Stimulated activated CD4-positive, alpha-beta T cell treated with anti-CD3 and anti-CD28 coated beads, TNF-alpha, amount 100 ng/mL, for 24 hours (primary cell): Measurements from ENCODE around the gene GRIK3.

ENCODE experiments used
- DNase-seq, 3 experiments: peaks; one replicate each; pipeline ENCODE4 v3.0.0-alpha.2; 2020; ENCODE audit warnings: low read depth in 3 of 3

The GRIK3 gene

DNA sequence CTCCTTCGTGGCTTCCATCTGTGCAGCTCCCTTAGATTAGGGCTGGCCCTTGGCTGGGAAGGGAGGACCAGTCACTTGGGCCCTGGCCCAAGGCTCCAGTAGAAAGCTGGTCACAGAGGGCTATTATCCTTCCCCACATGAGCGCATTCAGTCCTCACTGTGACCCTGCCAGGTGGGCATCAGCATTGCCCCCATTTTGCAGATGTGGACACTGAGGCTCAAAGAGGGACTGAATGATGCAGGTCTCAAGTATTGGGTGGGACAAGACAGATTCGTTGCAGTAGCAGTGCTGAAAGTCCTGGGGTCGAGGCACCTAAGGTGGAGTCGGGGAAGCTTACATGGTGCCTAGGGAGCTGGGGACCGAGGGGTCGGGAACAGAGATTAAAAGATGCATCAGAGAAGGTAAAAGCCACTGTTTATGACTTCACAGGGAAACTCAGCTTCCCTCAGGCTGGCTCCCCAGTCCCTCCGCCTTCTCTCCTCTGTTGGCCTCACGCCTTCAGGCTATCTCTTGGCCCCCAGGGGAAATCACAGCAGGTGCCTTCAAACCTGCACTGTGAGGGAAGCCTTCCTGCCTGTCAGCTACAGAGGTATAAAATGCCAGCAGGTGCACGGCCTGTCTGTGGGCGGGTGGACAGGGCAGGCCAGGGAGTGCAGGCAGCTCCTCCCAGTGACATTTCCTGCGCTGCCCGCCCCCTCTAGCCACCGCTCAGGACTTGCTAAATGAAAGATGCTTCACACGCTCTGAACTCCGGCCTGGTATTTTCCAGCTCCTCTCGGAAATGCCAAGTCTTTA is 178.4 kb downstream of the GRIK3 start:
- DNase-seq: no peak

DNA sequence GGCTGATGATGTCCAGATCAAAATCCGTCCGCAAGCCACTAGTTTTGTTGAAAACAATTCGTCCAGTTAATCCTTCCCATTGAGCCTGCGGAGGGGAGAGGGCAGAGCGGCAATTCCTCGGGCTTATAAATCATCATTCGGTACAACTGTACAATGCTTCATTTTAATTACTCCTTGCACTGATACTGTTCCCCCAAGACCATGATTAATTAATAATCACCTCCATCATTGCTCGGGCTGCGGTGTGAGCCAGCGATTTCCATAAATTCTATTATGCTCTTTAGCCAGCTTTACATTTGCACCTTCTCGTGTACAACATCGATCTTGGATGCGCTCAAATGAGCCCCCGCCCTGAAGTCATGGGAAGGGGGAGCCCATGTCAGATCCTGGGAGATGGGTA is 180.7 kb downstream of the GRIK3 start:
- DNase-seq: no peak

DNA sequence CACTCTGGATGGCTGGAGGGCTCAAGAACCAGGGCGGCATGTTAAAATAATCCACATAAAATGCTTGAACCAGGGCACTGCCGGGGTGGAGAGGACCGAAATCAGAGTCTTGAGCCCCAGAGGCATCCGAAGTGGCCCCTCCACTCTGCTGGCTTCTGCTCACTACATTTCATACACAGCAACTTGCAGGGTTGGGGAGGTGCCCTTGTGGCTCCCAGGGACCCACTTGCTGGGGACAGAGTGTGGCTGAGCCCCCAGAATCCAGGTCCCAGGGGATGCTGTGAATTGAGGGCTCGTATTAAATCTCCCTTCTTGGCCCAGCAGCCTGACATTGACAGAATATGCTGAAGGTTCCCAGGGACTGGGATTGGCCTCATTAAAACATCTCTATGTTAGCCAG is 181.7 kb downstream of the GRIK3 start:
- DNase-seq: no peak

DNA sequence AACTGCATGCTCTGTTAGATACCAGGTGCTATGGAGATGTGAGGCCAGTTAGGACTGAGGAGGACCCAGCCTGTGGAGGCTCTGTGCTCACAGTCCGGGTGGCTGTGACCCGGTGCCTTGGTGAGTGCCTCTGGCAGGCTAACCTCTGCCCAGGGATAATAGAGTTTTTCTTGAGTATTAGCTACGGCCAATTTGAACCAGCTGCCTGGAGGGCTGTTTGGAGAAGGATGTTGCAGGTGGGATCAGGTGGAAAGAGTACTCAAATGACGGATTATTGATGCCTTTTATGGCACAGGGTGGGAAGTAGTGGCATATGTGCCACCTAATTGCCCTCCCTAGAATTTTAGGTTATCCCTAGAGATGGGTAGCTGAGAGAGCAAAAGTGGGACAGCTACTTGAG is 182.7 kb downstream of the GRIK3 start:
- DNase-seq: no peak

DNA sequence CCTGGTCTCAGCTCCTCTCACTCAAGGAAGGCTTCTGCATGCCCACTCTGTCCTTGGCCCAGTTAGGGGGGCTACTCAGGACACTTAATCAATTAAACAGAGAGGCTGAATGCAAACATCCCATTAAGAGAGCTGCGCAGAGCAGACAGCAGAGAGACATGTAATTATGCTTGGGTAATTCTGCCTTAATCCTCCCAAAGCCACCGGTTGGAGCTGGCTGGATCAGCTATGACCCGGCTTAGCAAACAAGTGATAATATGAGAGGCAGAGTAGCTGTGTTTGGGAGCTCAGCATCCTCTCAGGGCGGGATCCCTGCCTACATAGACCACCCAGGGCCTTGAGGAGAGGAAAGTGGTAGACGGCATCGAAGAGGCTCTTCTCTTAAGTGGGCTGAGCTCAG is 183.2 kb downstream of the GRIK3 start:
- no peak for DNase-seq

DNA sequence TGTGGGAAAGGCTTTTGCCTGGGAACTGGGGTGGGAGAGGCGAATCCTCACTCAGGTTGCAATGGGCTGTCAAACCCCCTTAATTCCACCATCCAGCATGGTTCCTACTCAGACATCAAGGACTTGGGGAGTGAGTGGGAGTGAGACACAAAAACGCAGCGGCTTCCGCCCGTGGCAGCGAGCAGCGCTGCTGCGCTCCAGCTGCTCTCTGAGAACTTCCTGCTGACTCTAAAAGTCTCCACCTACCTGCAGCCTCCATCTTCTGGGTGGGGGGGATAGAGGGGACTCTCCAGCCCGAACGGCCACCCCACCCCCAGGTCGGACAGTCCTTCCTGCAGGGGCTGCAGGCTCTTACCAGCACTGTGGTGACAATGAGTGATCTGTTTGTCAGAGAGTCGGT is 184.4 kb downstream of the GRIK3 start:
- no peak for DNase-seq

DNA sequence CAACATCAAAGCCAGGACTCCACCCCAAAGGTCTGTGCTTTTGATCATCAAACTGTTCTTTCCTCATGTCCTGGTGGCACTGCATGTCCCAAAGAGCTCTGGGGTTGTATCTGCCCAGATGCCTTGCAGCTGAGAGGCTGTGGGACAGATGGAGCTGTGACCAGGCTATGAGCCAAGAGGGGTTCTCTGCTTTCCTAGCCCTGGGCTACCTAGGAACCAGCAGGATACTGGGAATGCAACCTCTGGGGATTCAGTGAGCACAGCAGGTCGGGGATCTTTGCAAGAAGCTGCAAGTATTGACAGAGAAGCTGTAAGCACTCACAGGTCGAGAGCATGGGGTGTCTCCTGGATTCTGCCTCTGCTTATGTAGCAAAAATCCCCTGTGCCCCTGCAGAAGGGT is 186.6 kb downstream of the GRIK3 start:
- no peak for DNase-seq

DNA sequence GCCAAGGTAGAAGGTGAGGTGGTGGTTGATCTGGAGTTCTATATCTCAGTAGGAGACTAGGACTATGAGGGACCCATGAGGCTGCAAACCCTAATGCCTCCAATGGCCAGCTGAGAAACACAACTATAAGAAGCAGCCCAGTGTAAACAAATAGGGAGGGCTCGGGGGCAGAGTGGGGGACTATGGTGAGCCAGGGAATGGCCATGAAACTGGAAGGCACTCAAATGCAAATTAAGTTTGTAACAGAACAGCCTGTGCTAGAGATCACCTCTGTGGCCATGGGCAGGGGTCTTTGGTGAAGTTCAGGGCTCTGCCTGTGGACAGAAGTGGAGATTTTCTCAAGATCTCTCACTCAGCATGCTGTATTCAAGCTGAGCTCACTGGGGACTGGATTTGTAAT is 187.1 kb downstream of the GRIK3 start:
- no peak for DNase-seq

DNA sequence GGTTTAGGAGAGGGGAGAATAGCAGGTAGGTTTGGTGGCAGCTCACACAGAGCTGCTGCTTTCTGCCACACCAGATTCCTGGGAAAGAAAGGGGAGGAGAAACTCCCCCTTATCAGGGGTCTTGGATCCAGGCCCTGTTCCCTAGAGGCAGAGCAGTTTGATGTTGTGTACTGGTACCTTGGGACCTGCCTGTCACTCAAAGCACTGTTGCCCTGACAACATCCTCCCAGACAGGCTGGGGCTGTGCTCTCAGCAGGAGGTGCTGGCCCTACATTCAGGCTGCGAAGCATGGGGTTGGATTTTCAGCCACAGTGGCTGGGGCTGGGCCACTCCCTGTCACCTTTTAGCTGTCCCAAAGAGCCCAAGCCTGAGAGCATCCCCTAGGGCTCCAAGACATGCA is 188.0 kb downstream of the GRIK3 start:
- no peak for DNase-seq

DNA sequence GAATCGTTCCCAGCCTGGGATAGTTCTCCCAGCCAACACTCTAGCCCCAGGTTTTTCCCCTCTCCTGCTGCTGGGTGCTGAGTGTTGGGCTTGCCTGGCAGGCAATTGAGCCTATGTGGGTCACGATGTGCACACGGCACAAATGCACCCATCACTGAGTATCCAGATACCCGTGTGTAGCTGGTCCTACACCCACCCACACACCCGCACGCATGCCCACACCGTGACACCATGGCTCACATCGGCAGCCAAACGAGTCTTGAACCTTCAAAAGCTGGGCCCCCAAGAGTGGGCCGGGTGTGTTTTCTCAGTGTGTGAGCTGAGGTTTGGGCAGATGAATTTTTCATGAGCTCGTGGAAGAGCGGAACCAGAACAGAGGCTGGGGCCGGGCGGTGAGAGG is 188.5 kb downstream of the GRIK3 start:
- DNase-seq: no peak

DNA sequence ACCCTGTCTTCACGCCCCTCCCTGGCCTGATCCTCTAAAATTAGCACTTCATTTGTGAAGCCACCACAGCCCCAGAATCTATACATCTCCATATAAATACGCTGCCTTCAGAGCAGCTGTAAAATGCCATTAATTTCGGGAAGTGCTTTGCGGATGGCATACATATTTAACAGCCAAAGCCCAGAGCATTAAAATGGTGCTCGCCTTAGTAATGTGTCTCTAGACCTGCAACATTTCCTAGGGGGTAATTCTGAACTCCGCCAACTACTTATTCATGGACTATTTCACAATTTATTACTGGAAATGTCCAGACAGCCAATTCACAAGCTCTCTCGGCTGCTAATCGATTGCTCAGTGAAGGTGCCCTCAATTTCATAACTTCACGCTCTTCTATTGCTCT is 189.4 kb downstream of the GRIK3 start:
- DNase-seq: no peak

DNA sequence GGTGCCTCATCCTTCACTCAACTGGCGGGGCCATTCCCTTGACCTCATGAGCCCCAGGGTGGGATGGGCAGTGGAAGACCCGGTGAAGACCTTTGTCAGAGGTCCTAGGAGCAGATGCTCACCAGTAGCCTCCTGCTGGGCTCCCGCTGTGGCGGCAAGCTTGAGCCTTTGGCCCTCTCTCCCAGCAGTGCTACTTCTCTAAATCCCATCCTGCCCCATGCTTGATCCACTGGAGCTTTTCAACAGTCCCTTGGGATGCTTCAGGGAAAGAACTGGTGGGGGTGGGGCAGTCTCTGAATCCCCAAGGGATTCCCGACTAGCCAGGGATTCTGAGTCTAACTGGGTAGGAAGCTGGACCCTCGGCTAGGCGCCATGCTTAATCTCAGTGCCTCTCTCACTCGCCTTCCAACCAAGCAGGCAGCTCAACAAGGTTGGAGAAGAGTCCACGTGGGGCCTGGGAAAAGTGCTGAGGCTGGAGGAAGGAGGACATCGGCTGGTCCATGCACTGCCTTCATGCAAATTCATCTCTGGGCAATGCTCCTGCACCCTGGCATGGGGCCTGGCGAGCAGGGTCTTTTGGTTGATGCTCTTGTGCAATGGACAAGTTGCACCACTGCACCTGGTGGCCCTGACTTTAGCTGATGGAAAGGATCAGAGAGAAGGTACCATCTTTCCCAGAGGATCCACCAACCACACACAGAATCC is 190.3 kb downstream of the GRIK3 start:
- no peak for DNase-seq

DNA sequence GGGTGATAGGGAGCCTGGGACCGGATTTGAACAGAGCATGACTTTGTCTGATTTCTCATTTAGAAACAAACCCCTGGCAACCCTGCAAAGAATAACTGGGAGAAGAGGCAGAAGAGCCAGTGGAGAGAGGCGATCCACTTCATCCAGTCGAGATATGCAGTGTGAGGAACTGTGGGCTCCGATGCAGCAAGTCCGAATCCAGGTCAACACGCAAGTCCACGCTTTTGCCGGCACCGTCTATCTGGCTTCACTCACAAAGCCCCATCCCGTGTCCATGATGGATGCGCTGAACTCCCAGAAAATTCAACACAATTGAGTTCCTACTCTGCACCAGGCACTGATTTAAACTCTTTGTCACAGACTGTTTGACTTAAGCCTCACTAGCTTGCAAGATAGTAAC is 191.3 kb downstream of the GRIK3 start:
- DNase-seq: no peak

DNA sequence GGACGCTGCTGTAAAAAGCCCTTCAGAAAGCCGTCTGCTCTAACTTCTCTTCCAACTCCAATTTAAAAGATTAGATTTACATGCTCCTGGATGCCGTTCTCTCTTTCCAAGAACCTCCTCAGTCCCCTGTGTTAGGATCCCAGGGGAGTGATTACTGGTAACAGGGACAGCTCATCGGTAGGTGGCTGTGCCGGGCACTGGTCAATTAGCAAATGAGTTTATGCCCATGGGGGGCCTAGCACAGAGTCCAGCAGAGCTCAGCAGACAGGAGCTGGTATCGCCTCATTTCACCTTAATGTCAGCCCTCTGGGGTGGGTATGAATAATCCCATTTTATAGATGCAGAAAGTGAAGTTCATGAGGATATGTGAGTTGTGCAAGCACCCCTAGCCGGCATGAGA is 191.9 kb downstream of the GRIK3 start:
- DNase-seq: no peak

DNA sequence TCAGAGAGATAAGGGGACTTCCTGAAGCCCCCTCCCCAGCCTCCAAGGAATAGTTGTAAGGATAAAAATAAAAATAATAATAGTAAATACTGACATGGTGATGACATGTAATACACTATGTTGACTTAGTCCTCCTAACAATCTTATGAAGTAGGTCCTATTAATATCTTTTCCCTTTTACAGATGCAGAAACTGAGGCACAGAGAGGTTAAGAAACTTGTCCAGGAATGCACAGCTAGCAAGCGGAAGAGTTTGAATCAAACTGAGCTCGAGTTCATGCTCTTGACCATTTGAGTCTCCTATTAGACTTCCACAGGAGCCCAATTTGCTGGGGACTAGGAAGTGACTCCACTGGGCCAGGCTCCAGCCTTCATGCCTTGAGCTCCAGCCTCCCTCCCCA is 194.8 kb downstream of the GRIK3 start:
- DNase-seq: no peak

DNA sequence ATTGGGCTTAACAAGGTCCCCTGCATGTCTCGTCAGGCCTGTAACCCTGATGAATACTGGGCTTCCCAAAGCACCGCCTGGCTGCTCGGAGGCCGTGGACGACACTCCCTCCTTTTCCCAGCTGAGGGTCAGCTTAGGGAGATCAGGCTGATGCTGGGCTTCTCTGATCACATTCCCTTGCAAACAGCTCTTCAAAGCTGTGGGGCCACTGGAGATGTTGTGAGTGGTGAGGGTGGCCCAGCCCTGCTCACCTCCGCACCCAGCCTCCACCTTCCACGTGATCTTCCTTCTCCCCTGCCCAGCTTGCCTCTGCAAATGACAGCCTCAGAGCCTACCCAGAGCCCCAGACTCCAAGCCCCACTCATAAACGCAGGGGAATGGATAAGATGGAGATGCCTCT is 195.4 kb downstream of the GRIK3 start:
- DNase-seq: no peak

DNA sequence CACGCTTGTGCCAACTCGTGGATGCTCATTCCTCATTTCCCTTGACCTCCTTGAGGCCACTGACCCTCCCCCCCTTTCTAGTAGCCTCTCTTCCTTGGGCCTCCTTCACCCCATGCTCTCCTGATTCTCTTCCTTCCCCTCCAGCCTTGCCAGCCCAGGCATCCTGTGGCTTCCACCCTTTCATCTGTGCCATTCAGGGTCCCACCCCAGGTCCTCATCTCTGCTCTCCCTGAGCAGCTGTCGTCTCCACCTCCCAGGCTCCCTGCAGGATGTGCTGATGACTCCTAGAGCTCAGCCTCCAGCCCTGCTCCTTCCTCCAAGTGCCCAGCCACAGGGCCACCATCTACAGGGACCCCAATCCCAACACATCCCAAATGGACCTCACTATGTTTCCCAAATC is 197.4 kb downstream of the GRIK3 start:
- no peak for DNase-seq

DNA sequence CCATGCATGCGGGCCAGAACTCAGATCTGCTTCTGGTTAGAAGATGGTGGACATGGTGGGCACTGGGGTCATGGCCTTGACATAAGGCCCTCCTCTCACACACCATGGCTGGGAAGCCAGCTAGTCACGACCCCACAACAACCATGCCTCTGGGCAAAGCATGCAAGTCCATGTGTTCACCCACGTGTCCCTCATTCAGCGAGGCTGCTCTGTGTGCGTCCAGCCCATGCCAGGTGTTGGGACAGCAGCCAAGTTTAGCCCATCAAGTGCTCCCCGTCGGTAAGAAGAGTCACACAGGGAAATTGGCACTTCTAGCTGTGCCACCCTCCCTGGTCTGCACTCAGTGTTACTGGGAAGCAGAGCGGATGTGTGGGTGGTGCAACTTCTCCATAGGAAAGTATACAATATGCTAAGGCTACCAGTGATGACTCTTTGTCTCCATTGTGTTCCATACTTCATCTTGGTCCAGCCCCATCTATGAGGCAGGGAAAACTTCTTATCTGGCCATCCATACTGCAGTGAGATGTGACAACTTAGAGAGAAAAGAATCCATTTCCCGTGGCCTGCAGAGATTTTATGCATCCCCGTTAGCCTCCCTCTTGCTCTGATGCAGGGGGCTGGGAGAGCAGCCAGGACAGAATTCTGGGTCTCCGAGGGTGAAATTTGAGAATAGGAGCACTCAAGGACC is 198.0 kb downstream of the GRIK3 start:
- DNase-seq: no peak

DNA sequence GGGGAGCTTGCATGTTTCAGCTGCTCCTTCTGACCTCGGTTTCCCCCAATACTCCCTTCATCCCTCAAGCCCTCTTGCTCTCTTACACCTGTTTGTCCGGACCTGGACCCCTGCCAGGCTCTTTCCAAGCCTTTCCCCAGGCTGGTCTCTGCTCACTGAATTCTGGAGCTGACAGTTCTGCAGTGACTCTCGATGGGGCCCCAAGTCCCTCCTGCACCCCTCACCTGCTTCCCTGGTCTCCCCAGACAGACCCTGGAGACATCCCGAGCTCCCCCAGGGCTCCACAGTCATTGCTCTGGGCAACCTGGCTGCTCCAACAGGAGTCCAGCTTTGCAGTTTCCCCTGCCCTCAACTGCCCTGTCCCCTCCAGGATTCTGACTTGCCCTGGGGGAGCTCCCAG is 198.6 kb downstream of the GRIK3 start:
- DNase-seq: no peak

DNA sequence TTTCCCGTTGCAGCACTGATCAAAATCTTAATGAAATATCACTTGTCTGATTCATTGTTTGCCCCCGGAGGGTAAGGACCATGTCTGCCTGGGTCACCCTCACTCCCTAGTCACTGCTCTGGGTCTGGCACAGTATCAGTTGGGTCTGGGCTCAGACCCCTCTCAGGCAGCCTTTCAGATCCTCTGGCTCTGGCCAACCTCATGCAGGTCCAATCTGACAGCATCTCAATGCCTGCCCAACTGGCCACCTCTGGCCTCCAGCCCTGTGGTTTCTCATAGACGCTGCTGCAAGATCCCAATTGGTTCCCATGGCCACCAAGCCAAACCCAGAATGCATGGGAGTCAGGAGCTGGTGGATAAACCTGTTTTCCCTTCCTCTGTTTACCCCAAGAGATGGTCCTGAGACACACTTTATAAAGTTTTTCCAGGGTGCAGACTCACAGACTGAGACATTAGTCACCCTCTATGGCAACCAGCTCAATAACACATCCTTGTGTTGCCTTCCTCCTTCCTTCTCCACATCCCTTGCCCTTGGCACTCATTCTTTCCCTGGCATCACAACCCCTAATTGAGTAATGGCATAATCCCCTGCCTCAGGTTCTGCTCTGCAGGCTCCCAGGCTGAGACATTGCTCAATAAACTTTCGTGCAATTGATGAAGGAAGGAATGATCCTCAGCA is 199.2 kb downstream of the GRIK3 start:
- no peak for DNase-seq

DNA sequence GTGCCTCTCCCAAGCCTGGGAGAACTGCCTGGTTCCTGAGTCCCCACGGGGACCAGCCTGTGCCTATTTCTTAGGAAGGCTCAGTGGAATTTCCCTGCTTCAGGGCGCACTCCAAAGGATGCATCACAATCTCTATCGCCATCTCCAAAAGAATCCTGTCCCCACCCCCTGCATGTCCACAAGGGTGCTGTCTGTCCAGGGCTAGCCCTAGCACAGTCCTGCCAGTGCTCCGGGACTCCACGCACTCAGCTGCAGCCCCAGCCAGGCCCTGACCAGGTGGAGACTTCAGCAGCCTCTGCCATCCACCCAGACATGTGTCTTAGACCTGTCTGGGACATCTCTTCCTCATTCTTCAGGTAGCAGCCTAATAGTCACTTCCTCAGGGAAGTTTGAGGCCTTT is 199.7 kb downstream of the GRIK3 start:
- no peak for DNase-seq

DNA sequence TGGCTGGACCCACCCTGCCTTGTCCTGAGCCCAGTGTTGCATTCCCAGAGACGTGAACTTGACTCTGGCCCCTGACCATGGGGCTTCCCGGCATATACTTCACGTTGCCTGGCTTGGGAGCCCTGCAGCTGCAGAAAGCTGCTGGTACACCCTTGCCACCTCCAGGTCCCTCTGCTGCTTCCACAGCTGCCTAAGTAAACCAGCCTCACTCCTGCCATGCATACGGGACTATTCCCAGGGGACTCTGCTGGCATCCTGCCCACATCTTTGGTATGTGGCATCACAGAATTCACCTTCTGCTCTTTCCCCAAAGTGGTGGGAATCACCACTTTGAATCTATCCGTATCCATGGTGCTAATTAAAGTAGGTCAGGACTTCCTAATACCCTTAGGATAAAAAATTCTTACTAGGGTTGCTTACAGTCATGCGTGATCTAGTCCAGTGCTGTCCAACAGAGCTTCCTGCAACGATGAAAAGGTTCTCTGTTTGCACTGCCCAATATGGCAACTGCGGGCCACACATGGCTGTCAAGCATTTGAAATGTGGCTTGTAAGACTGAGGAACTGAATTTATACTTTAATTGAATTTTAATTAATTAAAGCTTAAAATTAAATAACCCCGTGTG is 203.0 kb downstream of the GRIK3 start:
- DNase-seq: no peak
